Kidney epithelial cell (primary cell): ENCODE measurements around the gene SMAD6. TPM values are rescaled to one million over a fixed set of nuclear protein-coding genes. Genes with fewer than 3 reads are reported as not detected.
A peak's percentile ranks its signal among the peaks of the same experiment; 100 is the strongest.

Experiments used
- DNase-seq: peaks from one replicate; pipeline ENCODE4 v3.0.0-alpha.2; 2010; ENCODE audit warnings: low read depth
- H3K27me3 ChIP-seq: 2 replicates; pipeline ENCODE4 v1.6.0; 2011; ENCODE audit warnings: low read length; ENCODE audit not compliant: control insufficient read depth, insufficient read depth
- H3K36me3 ChIP-seq: 2 replicates; pipeline ENCODE4 v1.5.1; 2011; ENCODE audit warnings: low read length; ENCODE audit not compliant: control insufficient read depth, insufficient read depth
- H3K4me3 ChIP-seq: 2 replicates; pipeline ENCODE4 v1.5.1; 2011; ENCODE audit warnings: low read depth, mild to moderate bottlenecking, control low read depth, low read length
- CTCF ChIP-seq: IDR thresholded peaks from 2 replicates; pipeline ENCODE4 v1.5.1; 2011; ENCODE audit warnings: mild to moderate bottlenecking, moderate library complexity, low read length, control low read depth, inconsistent platforms; ENCODE audit not compliant: insufficient read depth, poor library complexity, severe bottlenecking
- total RNA-seq: library from RNA; depleted of rRNA; stranded (reverse); fragments of >200 nt; gene quantifications from 2 replicates; pipeline ENCODE4 v1.2.3, GENCODE V29; 2015

Gene SMAD6
- total RNA-seq, 1 donor from 2014 or later = 8.3 TPM

- no peaks in the 10 kb centered on the region for H3K36me3 ChIP-seq
Measured at GRCh38 chr15:66777596-66778313, 75.7 kb downstream of the SMAD6 start.

DNA sequence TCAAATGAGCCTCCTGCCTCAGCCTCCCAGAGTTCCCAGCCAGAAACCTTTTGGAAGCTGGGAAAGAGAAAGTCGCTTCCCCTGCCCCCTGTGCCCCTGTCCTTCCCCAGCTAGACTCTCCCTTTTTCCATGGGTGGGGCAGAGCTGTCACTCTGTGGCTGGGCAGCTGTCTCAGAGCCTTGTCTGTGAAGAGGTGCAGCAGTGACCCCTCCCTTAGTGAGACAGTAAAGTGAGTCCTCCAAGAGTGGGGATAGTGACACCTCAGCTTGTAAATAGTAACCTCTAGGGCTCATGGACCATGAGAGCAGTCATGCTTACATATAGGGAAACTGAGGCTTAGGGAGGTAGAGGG, 76.3 kb downstream of the SMAD6 start:
- no peak overlapping the region for H3K4me3 ChIP-seq
- no peaks in the 10 kb centered on the region for H3K36me3 ChIP-seq
- TF ChIP-seq CTCF = no peak
- DNase-seq = no peak
- H3K27me3 ChIP-seq = no peaks in the 10 kb centered on the region

More at GRCh38 chr15:66777596-66778313, 75.7 kb downstream of the SMAD6 start:
- H3K4me3 ChIP-seq = no peak overlapping the region
- TF ChIP-seq CTCF = no peak
- no peak for DNase-seq
- H3K27me3 ChIP-seq = no peaks in the 10 kb centered on the region

GRCh38 chr15:66778716-66779115, 76.7 kb downstream of the SMAD6 start:
- no peaks in the 10 kb centered on the region for H3K36me3 ChIP-seq
- no peaks in the 10 kb centered on the region for H3K27me3 ChIP-seq
- DNase-seq = no peak
- H3K4me3 ChIP-seq = no peak overlapping the region
- TF ChIP-seq CTCF = no peak

- Histone ChIP-seq H3K27me3 (no peaks in the 10 kb centered on the region), H3K4me3 (no peak overlapping the region), H3K36me3 (no peaks in the 10 kb centered on the region)
- no peak for TF ChIP-seq CTCF
- DNase-seq = no peak
Measured at GRCh38 chr15:66779331-66780009, 77.4 kb downstream of the SMAD6 start.

- peak; percentile 89 for DNase-seq
- no peak for TF ChIP-seq CTCF
- Histone ChIP-seq H3K36me3 (no peaks in the 10 kb centered on the region), H3K4me3 (no peak overlapping the region), H3K27me3 (no peaks in the 10 kb centered on the region)
Measured at GRCh38 chr15:66780172-66780972, 78.3 kb downstream of the SMAD6 start.
